ENCODE results near the gene MCFD2. TPM values are rescaled to one million over a fixed set of nuclear protein-coding genes. Genes with fewer than 3 reads are reported as not detected.

The MCFD2 gene
- total RNA-seq = 129 and 157 TPM in 2 replicates

GRCh38 chr2:46915281-46915810 is at the start of gene MCFD2:
Gene MCFD2, minus strand, starts transcription at chr2:46915806. Its CDS starts 6,635 bp downstream, at chr2:46909171.

Other genes with a start within 250 kb of the MCFD2 start
- 93.8 and 127 TPM in 2 replicates for gene SOCS5, start 216.5 kb downstream of the MCFD2 start, total RNA-seq
- 29.1 and 42.7 TPM in 2 replicates for gene TTC7A, start 25.4 kb upstream of the MCFD2 start, total RNA-seq
- gene STPG4, start 239.5 kb upstream of the MCFD2 start, total RNA-seq = 0.17 TPM in 1 of 2 replicates, not detected in the other